Activated CD8-positive, alpha-beta memory T cell treated with anti-CD3 and anti-CD28 coated beads for 4 hours (primary cell): ENCODE data around the gene SMPDL3A.

Experiments
- DNase-seq, 2 donors: peaks; one replicate each; pipeline ENCODE4 v3.0.0-alpha.2; 2020; ENCODE audit warnings: low read depth in 2 of 2

The SMPDL3A gene

DNA sequence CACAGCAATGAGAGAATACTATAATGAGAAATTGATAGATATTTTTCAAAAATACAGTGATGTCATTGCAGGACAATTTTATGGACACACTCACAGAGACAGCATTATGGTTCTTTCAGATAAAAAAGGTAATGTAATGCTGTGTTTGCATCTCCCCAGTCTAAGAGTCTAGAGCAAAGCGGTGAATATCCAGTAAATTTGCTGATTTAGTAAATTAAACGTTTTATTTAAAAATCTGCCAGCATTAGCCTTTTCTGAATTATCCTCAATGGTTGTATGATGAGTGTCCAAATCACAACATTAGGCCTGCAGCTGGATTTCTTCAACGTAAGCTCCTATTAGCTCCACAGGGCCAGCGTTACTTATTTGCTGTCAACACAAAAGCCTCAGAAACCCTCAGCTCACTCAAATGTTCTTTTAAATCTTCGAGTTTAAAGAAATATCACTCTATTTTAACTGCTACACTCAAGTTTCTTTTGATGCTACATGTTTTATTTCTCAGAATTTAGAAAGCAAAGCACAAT lies 16.0 kb downstream of the SMPDL3A start:
- no peak for DNase-seq

DNA sequence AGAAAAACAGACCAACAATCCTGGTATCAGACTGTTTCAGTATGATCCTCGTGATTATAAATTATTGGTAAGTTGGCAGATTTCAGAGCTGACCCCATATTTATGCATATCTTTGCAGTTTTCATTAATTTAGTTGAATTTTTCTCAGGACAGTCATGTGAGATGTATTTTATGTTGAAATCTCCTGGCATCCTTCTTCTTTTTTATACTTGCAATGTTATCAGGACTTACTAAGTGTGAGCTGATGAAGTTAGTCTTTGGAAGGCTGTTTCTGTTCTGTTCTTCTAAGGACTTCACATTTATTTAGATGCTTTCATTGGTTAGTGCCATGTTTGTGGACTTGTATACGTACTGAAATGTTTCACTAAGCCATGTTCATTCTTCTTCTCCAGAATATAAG lies 17.2 kb downstream of the SMPDL3A start:
- DNase-seq, result no peak

DNA sequence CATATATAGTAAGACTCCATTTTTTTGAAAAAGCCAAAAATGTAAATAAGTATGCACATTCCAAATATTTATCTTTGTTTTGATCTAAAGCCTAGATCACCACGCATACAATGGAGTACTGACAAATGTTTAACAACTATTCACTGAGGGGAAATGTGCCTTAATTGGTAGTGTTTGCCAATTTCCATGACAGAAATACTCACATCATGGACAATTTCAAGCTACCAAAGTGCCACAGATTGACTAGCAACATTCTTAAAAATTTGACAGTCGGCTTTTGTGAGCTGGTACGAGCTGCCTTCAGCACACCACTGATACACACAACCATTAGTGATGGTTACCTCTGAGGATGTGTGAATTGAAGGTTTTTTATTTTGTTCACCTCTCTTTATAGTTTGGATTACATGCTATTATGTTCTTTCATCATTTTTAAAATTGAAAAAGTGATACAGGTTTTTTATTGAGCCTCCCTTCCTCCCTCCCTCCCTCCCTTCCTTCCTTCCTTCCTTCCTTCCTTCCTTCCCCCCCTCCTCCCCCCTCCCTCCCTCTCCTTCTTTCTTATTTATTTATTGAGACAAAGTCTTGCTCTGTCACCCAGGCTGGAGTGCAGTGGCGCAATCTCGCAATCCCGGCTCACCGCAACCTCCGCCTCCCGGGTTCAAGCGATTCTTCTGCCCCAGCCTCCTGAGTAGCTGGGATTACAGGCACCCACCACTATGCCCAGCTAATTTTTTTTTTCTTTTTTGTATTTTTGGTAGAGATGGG lies 19.2 kb downstream of the SMPDL3A start:
- no peak for DNase-seq

DNA sequence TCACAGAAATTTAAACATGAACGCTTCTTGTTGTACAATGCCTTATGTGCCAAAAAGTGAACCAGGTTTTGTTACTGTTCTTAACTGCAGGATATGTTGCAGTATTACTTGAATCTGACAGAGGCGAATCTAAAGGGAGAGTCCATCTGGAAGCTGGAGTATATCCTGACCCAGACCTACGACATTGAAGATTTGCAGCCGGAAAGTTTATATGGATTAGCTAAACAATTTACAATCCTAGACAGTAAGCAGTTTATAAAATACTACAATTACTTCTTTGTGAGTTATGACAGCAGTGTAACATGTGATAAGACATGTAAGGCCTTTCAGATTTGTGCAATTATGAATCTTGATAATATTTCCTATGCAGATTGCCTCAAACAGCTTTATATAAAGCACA lies 19.9 kb downstream of the SMPDL3A start:
- DNase-seq, result no peak

- DNase-seq, result no peak
Measured at GRCh38 chr6:122809691-122810090, 20.6 kb downstream of the SMPDL3A start.

GRCh38 chr6:122810189-122810588 lies 21.1 kb downstream of the SMPDL3A start:
- DNase-seq, result no peak

DNA sequence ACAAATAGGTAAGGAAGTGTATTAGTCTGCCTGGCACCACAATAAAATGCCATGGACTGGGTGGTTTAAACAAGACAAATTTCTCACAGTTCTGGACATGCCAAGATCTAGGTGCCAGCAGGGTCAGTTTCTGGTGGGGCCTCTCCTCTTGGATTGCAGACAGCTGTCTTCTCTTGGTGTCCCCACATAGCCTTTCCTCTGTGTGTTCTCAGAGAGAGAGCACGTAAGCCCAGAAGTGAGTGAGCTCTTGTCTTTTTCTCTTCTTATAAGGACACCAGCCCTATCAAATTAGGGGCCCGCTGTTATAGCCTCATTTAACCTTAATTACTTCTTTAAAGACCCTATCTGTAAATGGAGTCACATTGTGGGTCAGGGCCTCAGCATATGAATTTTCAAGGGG lies 28.3 kb downstream of the SMPDL3A start:
- no peak for DNase-seq

DNA sequence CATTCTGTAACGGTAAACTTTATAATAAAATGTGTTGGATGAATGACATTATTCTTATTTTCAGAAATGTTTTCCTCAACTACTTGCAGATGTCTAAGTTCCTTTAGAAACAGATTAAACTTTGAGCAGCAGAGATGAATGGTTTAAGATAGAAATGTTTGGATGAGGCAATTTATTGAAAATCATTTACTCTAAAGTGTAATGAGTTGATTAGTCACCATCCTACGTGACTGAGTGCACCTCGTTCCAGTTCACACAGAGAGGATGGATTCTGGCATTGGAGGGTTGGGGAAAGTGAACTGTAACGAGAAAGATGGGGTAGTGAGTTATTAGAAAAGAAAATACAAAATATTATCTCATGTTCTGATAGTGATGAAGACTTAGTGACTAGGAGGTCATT lies 28.7 kb downstream of the SMPDL3A start:
- DNase-seq, result no peak

GRCh38 chr6:122818866-122819265 lies 29.8 kb downstream of the SMPDL3A start:
- DNase-seq, result no peak

DNA sequence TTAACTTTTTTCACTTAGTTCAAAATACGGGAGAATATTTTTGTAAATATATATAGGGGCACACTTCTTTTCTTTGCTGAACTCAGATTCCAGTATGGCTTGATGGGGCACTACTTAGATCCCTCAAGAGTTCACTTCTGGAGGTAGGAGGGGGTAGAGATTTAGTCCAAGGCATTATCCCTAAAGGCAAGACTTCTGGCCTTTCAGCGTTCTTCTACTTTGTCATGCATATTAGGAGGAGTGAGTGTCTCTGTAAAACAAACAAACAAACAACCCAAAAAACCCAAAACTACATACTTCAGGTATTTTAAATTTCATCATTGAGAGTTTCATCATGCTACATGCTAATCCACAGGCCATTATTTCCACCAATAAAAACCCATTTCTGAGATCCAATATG lies 32.0 kb downstream of the SMPDL3A start:
- DNase-seq, result no peak

GRCh38 chr6:122825163-122825562 lies 36.1 kb downstream of the SMPDL3A start:
- no peak for DNase-seq

GRCh38 chr6:122829456-122829855 lies 40.4 kb downstream of the SMPDL3A start:
- DNase-seq, result no peak

- DNase-seq, result no peak
Measured at GRCh38 chr6:122831511-122831910, 42.5 kb downstream of the SMPDL3A start.

DNA sequence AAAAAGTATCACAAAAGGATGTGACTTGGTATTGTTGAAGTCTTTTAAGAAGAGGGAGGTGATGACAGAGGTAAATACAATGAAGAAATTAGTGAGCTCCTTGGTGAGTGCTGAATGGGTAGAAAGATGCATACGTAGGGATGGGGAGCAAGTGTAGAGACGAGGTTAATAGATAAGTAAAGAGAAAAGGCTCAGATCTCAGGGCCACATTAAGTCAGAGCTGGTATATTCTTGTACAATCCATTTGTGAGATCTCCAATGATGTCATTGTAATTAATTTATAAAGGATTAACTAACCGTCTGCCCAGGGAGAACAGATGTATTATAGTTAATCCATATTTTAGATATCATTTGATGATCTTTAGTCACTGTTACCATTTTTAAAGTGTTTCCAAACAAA lies 43.4 kb downstream of the SMPDL3A start:
- DNase-seq, result no peak

GRCh38 chr6:122833021-122833491 lies 44.0 kb downstream of the SMPDL3A start:
- no peak for DNase-seq

GRCh38 chr6:122838060-122838780 lies 49.2 kb downstream of the SMPDL3A start:
- no peak for DNase-seq

DNA sequence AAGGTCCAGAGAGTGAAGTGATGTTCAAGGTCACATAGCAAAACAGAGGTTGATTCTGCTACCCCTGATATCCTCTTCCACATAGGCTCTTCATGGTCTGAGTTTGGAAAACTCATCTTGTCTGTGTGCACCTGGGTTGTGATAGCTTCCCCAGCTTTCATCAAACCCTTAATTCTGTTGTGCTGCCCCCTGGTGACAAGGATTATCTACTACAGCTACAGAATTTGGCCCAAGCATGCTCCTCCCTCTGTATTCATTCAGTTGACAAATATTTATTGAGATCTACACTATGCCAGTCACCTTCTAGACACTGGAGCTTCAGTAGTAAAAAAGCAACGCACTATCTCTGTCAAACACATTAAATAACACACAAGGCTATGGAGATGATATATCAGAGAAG lies 50.4 kb downstream of the SMPDL3A start:
- DNase-seq, result no peak

GRCh38 chr6:122839906-122840305 lies 50.8 kb downstream of the SMPDL3A start:
- no peak for DNase-seq

DNA sequence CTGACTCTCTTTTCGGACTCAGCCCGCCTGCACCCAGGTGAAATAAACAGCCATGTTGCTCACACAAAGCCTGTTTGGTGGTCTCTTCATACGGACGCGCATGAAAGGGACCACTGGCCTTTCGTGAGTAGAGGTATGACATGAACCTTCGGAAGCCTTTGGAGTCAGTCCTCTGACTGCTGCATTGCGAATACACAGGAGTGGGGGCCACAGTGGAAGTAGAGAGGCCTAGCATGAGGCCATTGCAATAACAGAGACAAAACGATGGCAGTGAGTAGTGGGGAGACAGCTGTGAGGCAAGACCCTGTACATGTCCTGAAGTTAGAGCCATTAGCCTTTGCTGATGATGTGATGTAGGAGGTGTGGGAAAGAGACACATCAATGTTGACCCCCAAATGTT lies 56.4 kb downstream of the SMPDL3A start:
- DNase-seq, result no peak

DNA sequence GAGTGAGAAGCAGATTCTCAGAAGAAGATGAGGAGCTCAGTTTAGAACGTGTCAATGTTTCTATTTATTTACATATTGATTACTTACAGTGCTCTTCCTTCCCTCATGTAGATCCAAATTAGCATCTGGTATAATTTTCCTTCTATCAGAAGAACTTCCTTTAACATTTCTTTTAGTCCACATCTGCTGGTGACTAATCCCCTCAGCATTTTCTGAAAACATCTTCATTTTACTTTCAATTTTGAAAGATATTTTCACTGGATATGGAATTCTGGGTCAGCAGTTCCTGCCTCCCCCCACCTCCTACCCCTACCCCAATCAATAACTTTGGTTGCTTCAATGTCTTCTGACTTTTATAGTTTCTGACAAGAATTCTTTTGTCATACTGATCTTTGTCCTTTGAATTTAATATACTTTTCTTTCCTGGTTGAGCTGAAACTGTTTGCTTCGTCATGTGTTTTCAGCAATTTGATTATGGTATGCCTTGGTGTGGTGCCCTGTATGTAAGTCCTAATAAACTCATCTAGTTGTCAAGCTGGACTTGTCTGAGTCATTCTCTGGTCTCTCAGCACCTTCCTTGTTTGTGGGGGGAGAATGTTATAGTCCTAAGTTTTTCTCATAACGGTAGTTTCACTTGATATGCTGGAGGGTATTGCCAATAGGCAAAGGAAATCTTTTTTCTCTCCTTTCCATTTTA lies 57.0 kb downstream of the SMPDL3A start:
- DNase-seq, result no peak

- no peak for DNase-seq
Measured at GRCh38 chr6:122853259-122853995, 64.4 kb downstream of the SMPDL3A start.
